DMS153 (cell line): ENCODE data around the gene CHST12.
A peak's percentile ranks its signal among the peaks of the same experiment; 100 is the strongest.
"Not testable (repeated sequence)": the region's sequence is repeated elsewhere in the genome, so short reads cannot be mapped to it uniquely, and the experiment has no call there.

Experiments
- DNase-seq: peaks from one replicate; lab custom pipeline; 2025; lab: John Stamatoyannopoulos, UW

Gene CHST12

DNA sequence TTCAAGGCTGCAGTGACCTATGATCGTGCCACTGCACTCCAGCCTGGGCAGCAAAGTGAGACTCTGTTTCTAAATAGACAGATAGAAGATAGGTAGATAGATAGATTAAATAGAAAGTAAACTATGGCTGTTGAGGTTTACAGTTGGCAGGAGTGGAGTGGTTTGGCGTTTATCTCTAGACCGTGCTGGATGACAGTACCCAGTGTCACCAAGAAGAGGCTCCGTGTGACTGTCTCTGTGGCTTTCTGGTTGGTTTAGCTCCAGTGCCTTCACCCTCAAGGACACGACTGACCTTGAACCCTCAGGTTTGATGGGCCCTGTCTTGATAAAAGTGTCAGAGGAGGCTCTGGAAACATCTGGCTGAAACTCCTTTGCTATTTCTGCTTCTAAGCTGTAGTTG is 31.7 kb downstream of the CHST12 start:
- DNase-seq = no peak

DNA sequence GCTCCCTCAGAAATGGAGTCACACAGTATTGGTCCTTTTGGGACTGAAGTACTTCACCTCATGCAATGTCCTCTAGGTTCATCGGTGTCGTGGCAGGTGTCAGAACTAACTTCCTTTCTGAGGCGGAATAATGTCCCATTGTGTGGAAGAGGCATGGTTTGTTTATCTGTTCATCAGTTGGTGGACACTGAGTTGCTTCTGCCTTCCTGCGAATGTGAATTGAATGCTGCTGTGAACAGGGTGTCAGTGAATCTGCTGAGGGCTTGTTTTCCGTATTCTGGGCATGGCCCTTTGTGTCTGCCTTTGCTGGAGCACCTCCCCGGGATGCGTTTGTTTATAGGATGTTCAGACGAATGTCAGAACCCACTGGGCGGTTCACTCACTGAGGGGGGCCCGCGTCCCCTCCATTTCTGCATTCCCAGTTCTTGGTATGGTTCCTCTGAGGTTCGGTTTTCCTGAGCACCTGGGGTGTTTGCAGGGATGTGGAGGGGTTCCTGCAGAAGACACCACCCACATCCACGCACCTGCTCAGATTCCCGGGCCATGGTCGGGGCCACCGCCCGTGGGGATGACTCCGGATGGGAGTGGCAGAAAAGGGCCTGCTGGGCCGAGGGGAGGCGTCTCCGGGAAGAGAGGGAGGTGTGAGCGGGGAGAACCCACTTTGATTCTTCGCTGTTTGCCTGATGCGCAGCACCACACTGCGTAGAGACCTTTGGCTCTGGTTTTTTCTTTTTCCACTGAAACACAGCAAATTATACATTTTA is 33.1 kb downstream of the CHST12 start:
- no peak for DNase-seq

DNA sequence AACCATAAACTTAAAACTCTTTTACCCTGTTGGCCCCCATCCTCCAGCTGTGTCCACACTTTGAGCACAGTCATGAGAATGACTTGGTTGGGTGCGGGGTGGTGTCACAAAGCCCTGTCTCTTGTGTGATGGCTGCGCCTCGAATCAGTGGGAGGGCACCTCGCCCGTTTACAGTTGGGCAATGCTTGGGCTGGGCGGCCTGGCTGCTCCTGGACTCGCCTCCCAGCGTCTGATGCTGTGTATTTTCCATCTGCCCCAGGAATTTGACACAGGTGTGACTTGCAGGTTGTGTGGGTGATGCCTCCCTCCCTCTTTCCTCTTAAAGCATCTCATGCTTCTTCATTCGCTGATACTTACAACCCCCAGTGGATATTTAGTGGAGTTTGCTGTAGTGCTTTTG is 33.7 kb downstream of the CHST12 start:
- DNase-seq = no peak

DNA sequence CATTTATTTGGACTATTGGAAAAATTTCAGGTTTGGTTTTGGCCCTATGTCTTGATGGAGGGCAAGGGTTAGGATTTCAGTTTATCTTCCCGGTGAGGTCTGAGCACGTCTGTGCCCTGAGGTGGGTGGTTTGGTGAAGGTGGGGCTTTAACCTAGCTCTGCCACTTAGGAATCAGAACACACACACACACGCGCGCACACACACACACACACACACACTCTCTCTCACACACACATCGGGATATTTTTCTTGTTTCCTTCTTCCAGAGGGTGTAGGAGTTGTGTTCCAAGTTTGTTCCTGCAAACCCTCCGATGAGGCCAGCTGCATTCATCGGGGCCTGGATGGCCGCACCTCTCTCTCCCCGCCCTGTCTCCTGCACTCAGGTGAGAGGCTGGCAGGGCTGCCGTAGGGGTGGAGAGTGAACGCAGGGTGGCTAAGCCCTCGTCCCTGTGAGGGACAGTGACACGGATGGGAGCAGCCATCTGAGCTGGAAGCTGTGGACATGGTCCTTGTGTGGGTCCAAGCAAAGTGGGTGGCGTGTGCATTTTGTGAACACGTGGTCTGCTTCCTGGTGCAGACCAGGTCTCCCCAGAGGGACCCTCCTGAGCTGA is 34.2 kb downstream of the CHST12 start:
- no peak for DNase-seq

DNA sequence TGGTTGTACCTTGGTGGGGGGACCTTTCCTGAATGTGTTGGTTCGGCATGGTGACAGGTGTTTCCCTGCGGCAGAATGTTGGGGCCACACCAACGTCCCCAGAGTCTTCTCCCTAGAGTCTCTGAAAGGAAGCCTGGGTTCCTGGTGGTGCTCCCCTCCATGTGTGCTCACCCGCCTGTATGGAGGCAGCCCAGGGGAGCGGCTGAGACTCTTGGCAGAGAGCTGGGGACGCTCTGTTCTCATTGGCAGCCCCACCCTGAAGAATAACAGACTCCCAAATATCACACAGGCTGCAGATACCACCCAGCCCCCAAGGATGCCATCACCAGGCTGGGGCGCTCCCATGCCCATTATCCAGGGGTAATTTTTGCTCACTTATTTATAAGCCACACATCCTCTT is 34.8 kb downstream of the CHST12 start:
- no peak for DNase-seq

DNA sequence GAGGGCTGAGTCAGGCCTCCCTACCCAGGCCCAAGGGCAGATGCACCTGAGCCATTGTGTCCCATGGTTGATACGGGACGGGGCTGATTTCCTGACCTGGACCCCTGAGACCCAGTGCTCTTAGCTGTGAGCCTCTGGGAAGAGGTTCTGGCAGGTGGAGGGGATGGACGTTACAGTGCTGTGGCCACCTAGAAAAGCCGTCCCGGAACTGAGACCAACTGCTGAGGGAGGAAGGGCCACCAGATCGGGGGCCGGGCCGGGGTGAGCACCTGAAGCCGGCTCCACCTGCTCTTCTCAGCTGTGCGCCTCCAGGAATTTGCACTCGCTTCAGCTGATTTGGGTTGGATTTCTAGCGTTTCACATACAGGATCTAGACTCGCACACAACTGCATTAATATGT is 35.4 kb downstream of the CHST12 start:
- DNase-seq = no peak

DNA sequence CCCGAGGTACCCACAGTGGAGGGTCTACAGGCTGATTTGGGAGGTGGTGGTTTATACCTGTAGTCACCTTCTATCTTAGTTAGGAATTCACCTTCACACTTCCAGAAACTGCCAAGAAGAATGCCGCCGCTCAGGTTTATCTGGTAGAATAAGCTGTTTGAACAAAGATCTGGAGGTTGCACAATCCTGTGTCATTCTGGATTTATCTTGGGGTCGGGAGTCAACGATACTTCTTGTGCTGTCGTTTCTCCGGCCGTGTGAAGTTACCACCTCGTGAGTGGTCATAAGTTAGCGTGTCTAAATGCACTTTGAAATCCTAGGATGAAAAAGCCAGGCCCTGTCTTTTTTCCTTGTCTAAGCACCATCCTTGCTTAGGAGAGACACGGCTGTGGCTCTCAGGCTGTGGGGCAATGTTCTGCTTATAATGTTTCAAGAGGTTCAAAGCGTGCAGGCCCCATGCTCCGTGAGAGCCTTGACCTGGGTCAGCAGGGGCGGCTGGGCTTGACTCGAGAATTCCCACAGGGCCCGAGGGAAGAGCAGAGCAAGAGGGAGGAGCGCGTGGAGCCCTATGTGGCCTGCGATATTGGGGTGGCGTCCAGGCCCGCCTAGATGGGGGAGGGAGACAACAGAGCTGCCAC is 37.3 kb downstream of the CHST12 start:
- no peak for DNase-seq

DNA sequence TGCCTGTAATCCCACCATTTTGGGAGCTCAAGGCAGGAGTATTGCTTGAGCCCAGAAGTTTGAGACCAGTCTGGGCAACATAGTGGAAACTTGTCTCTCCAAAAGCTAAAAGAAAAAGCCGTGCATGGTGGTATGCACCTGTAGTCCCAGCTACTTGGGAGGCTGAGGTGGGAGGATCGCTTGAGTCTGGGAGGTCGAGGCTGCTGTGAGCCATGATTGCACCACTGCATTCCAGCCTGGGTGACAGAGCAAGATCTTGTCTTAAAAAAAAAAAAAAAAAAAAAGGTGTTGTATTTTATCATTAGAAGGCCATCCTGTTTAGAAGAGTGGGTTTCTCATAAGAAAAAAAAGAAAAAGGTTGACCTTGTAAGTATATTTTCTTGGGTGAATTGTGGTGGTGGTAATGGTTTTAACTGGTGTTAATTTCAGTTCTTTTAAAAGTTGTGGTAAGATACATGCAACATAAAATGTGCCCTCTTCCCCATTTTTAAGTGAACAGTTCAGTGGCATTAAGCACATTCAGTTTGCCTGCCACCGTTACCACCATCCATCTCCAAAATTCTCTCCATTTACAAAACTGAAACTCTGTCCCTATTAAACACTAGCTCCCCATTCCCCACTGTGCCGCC is 38.1 kb downstream of the CHST12 start:
- DNase-seq = no peak

DNA sequence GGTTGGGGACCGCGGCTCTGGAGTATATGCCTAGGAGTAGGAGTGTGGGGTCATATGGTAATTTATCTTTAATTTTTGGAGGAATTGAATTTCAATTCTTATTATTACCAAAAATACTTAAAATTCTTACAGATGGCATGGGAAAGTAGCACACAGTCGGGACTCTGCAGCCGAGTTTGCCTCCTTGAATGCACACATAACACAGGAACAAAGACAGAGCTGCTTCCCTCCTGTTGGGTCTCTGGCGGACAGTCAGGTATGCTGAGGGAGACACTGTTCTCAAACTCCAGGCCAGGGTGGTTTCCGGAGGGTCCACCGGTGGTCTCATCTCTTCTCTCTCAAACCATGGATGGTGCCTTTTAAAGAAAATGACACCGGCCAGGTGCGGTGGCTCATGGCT is 40.1 kb downstream of the CHST12 start:
- no peak for DNase-seq

DNA sequence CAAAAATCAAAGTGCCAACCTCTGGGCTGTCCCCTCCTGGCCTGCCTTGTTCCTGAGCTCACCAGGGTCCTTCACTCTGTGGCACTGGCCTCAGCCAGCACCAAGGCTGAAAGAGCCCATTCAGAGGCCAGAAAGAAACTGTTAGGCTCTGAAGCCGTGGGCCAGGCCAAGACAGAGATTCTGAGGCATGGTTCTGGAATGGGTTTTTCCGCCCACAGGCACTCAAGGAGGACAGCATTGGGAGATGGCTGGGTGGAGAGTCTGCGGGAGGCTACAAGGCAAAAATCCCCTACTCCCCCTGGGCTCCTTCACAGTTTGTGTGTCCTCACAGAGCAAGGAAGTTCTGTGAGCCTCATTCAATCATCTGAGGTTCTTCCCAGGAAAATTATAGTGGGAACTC is 41.1 kb downstream of the CHST12 start:
- no peak for DNase-seq

DNA sequence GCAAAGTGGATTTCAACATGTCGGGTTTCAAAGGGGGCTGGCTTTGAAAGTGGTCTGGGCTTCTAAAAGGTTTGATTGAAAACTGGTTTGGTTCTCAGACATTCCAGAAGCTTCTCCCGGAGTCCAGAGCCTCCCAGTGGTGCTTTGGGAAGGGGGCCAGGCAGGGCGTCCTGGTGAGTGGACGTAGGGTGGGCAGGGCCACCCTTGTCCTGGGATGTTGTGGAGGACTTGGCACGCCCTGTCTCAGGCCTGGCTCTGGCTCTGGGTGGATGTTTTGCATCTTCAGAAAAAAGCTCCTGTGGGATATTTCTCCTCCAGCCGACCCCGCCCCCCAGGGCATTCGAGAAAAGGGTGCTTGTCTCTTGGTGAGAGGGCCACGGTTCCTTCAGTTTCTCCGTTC is 41.6 kb downstream of the CHST12 start:
- no peak for DNase-seq

DNA sequence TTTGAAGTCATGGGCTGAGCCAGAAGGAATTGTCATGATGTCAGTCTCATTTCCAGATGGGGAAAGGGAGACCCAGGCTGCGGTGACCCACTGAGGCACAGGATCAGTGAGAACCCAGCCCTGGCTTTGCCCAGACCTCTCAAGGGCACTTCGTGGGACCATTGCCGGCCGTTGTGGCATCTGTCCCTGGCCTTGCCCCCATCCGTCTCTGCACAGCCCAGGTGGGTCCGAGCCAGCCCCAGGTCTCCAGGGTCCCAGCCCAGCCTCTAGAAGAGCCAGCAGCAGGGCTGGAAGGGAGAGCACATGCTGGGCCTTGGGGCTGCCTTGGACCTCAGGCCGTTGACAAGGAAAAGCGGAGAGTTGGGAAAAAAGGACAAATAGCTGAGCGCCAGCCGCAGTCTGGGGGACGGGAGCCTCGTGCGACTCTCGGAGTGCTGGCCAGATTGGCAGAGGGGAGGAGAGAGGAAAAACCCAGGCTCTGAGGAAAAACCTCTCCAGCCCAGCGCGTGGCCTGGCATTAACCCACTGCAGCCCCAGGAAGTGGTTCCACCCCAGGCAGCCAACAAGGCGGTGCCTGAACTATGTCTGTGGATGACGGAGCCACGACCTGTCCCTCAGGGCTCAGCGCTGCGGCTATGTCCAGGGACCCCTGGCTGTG is 42.6 kb downstream of the CHST12 start:
- no peak for DNase-seq

DNA sequence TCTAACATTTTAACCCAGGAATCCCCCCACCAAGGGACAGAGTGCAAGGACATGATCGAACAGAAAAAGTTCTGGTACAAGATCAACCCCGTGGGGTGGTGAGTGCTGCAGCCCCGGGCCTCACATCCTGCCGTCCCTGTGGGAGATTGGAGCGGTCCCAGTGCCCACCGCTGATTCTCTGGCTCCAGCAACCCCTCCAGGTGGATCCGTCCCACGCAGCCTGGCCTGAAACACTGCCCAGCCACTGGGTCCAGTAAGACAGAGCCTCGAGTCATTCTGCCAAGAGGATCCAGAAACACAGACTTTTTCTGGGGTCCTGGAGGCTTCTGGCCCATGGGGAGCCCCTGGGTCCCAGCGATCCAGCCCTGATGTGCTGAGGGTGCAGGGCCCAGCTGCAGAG is 43.3 kb downstream of the CHST12 start:
- no peak for DNase-seq

DNA sequence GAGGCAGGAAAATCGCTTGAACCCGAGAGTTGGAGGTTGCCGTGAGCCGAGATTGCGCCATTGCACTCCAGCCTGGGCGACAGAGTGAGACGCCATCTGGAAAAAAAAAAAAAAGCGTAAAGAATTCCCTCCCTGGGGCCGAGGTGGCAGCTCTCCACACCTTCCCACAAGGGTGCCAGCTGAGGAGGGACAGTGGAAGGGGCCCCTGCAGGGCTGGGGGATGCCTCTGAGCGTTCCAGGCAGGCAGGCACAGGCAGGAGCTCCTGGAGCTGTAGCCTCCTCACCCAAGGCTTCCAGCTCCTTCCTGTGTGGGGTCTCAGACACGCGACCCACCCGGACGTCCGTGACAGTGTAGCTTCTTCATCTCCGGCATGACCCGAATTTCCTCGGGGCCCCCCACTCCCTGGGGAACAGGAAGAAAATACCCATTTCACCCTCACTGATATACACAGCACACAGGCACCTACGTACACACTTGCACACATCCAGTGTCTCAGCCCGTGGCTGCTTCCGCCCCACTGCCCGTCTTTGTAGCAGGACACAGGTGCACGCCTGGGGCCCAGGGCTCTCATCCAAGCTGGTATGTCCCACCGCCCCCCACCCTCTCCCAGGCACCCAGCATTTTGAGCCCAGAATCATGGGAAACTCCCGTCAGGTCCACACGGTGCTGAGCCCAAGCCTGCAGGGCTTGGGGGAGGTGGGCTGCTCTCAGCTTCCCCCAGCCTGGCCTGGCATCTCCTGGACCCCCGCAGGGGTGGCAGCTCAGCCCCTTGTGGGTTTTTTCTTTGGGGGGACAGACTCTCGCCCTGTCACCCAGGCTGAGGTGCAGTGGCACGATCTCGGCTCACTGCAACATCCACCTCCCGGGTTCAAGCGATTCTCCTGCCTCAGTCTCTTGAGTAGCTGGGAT is 47.0 kb downstream of the CHST12 start:
- no peak for DNase-seq

DNA sequence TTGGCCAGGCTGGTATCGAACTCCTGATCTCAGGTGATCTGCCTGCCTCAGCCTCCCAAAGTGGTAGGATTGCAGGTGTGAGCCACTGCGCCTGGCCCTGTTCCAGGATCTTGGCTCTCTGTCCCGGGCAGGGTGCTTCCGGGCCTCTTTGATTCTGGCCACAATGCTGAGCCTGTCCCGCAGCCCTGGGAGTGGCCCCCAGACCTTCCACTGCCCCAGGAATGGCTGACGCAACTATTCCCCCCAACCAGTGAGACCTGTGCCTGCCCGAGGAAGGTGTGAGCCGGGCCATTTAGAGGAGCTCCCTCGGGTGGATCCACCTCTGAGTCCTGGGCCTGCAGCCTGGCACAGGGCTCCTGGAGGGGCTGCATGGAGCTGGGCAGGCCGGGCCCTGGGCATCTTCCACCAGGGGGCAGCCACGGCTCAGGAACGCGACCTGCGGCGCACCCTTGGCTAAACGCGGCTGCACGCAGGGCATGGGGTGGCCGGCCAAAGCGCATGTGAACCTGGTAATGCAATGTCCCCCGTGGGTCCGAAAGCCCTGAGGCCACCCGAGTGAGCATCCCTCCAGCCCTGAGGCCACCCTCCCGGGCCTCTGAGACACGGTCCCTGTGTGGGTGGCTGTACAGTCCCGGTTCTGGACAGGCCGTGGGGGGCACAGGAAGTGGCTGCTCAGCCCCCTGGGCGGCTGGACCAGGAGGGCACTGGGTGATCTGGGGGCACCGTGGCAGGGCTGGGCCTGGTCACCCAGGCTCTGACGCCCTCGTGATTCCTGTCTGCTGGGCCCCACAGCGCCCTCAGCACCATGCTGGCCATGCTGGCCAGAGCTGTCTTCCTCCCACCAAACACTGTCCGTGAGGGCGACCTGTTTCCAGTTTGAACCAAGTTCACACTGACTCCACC is 48.0 kb downstream of the CHST12 start:
- DNase-seq = peak; percentile 77

DNA sequence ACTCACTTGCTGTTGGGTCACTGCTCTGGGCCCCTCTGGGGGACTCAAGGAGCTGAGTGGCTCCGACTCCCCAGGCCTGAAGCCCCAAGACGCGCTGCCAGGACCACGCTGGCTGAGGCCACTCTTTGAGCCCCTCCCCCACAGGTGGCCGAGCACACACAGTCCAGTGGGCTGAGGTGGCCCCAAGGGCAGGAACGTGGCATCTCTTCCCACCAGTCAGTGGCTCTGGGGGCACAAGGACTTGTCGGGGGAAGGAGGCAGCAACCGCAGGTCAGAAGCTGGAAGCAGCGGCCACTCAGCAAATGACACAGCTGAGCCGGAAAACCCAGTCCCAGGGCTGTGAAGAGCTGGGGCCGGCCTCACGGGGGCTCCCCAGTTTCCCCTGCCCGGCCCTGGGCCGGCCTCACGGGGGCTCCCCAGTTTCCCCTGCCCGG is 48.7 kb downstream of the CHST12 start:
- no peak for DNase-seq

DNA sequence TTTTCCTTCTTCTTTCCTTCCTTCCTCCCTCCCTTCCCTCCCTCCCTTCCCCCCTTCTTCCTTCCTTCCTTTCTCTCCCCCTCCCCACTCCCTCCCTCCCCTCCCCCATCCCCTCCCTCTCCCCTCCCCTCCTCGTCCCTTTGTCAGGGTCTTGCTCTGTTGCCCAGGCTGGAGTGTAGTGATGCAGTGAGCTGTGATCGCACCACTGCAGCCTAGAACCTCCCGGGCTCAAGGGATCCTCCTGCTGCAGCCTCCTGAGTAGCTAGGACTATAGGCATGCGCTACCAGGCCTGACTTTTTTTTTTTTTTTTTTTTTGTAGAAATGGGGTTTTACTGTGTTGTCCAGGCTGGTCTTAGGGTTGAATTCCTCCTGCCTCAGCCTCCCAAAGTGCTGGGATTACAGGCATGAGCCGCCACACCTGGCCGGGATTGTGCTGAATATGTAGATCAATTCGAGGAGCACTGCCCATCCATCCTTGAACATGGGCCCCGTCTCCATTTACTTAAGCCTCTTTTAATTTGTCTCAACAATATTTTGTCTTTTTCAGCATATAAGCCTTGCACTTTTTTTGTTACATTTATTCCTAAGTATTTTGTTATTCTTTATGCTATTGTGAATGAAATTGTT is 49.3 kb downstream of the CHST12 start:
- DNase-seq = no peak

DNA sequence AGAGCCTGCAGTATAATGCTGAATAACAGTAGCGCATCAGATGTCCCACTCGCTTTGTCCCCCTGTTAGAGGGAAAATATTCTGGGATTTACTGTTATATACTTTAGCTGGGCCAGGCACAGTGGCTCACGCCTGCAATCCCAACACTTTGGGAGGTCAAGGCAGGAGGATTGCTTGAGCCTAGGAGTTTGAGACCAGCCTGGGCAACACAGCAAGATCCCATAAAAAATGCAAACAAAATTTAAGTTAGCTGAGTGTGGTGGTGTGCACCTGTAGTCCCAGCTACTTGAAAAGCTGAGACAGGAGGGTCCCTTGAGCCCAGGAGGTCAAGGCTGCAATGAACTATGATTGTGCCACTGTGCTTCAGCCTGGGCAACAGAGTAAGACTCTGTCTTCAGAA is 50.4 kb downstream of the CHST12 start:
- DNase-seq = not testable (repeated sequence)

DNA sequence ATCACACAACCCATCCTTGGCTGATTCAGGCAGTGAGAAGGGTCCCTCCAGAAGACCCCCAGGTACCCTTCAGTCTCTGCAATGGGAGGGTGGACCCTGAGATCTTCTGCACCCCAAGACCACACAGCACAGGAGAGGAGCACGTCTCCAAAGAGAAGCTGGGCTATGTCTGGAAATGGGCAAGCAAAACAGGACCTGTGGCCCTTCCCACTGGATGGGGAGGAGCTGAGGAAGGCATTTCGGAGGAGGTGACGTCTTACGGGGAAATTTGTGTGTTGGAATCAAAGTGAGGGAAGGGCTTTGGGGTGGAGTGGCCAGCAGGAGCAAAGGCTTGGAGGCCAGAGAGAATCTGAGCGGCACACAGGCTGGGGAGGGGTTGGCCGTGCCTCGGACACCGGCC is 56.3 kb downstream of the CHST12 start:
- DNase-seq = no peak

DNA sequence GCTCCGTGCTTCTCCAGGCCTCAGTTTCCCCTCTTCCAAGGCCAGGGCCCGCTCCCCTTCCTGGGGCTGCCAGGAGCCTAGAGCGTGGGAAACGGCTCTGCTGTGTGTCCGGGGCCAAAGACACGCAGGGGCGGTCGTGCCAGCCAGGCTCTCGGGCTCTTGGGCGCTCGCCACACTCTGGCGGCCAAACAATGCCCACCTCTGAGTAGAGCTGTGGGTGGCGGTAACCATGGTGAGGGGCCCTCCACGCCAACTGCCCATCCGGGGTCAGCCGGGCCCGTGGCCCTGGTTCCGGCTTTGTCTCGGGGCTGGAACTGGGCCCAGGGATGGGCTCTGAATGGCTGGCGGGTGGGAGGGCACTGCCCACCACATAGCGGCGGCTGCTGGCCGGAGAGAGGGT is 56.8 kb downstream of the CHST12 start:
- no peak for DNase-seq
